Vagina (tissue), 2 donors: ENCODE data around the gene NLRX1. TPM values are rescaled to one million over a fixed set of nuclear protein-coding genes. Genes with fewer than 3 reads are reported as not detected.

Experiments used
- DNase-seq, 2 donors: peaks; one replicate each; pipeline ENCODE4 v3.0.0-alpha.2; 2017; ENCODE audit errors: extremely low spot score in 2 of 2
- H3K27ac ChIP-seq: fragments of 200-600 bp; sonication (generic); one replicate; pipeline ENCODE4 v1.5.1; 2019
- H3K27me3 ChIP-seq: fragments of 200-600 bp; sonication (generic); one replicate; pipeline ENCODE4 v1.5.1; 2019
- H3K36me3 ChIP-seq, 2 donors: fragments of 200-600 bp; sonication (generic); one replicate each; pipeline ENCODE4 v1.5.1; 2017 to 2019
- H3K4me1 ChIP-seq: fragments of 200-600 bp; sonication (generic); one replicate; pipeline ENCODE4 v1.5.1; 2019
- H3K4me3 ChIP-seq, 2 donors: fragments of 200-600 bp; sonication (generic); 1 replicate in 1 of 2; 2 replicates in 1 of 2; pipeline ENCODE4 v1.5.1; 2016 to 2019
- H3K9me3 ChIP-seq: fragments of 200-600 bp; sonication (generic); one replicate; pipeline ENCODE4 v1.5.1; 2019
- CTCF ChIP-seq, 3 experiments: fragments of 450-650 bp in 2 of 3; fragments of 200-600 bp in 1 of 3; sonication (generic) in 1 of 3; IDR thresholded peaks; one replicate each; pipeline ENCODE4 v1.5.1; 2017 to 2019; ENCODE audit warnings: antibody characterized with exemption in 3 of 3, mild to moderate bottlenecking in 2 of 3, moderate library complexity in 2 of 3
- POLR2A ChIP-seq, 2 donors: fragments of 450-650 bp; IDR thresholded peaks; one replicate each; pipeline ENCODE4 v1.6.1; 2017; ENCODE audit warnings: antibody characterized with exemption in 2 of 2, mild to moderate bottlenecking in 2 of 2, moderate library complexity in 2 of 2
- POLR2AphosphoS5 ChIP-seq, 2 donors: sonication (generic); formaldehyde crosslinking; IDR thresholded peaks; one replicate each; pipeline ENCODE4 v1.9.0; 2017; ENCODE audit warnings: antibody characterized with exemption in 2 of 2, mild to moderate bottlenecking in 2 of 2, low read depth in 1 of 2; ENCODE audit not compliant: insufficient read depth in 1 of 2
- intact Hi-C: fragments of 100-400 bp; cut with DNase I; formaldehyde crosslinking; loops from one replicate; pipeline ENCODE4 v1.15.1; 2023
- total RNA-seq: library from RNA; depleted of rRNA; stranded (reverse); fragments of >200 nt; gene quantifications from one replicate; pipeline ENCODE4 v1.2.3, GENCODE V29; 2016

The NLRX1 gene
- total RNA-seq, 1 donor from 2014 or later, result 15.5 TPM

GRCh38 chr11:119149018-119149785 is 19.3 kb upstream of the NLRX1 start, which contains the start of gene ABCG4:
ABCG4 (plus strand) TSS chr11:119149052; CDS start chr11:119149966, 914 bp downstream.
- TF ChIP-seq CTCF (IDR thresholded peaks at IDR 0.05) (no peak), POLR2A (IDR thresholded peaks at IDR 0.05) (no peak), POLR2AphosphoS5 (IDR thresholded peaks at IDR 0.05; ENCODE audit: insufficient read depth in 1 of 2, low read depth in 1 of 2) (no peak)
- H3K27me3 ChIP-seq, result no peaks in the 10 kb centered on the region
- no peaks in the 10 kb centered on the region for H3K9me3 ChIP-seq
- H3K4me3 ChIP-seq, result peak within 1 kb of the TSS; percentile 43 to 48
- intact Hi-C loops, result no loop called here
- H3K36me3 ChIP-seq, result no peaks in the 10 kb centered on the region
- no peak within 1 kb of the TSS for H3K27ac ChIP-seq
- DNase-seq, result no peak
- H3K4me1 ChIP-seq, result peaks cover 24% of the 10 kb centered on the region

GRCh38 chr11:119149786-119150275 is 18.7 kb upstream of the NLRX1 start:
- no peak for DNase-seq
- Histone ChIP-seq H3K27me3 (no peaks in the 10 kb centered on the region), H3K9me3 (no peaks in the 10 kb centered on the region), H3K36me3 (no peaks in the 10 kb centered on the region), H3K27ac (no peak overlapping the region), H3K4me1 (peaks cover 24% of the 10 kb centered on the region), H3K4me3 (peak overlapping the region; percentile 43 to 48)
- intact Hi-C loops, result no loop called here
- TF ChIP-seq POLR2A (IDR thresholded peaks at IDR 0.05), result no peak
- no peak for TF ChIP-seq POLR2AphosphoS5 (IDR thresholded peaks at IDR 0.05; ENCODE audit: insufficient read depth in 1 of 2, low read depth in 1 of 2)
- no peak for TF ChIP-seq CTCF (IDR thresholded peaks at IDR 0.05)

GRCh38 chr11:119152043-119152442 is 16.5 kb upstream of the NLRX1 start:
- Histone ChIP-seq H3K4me3 (no peak overlapping the region), H3K9me3 (no peaks in the 10 kb centered on the region), H3K4me1 (peaks cover 24% of the 10 kb centered on the region), H3K27me3 (no peaks in the 10 kb centered on the region), H3K36me3 (no peaks in the 10 kb centered on the region), H3K27ac (no peak overlapping the region)
- TF ChIP-seq POLR2AphosphoS5 (IDR thresholded peaks at IDR 0.05; ENCODE audit: insufficient read depth in 1 of 2, low read depth in 1 of 2) (no peak), POLR2A (IDR thresholded peaks at IDR 0.05) (no peak)
- intact Hi-C loops, result no loop called here
- no peak for DNase-seq

GRCh38 chr11:119152604-119153003 is 15.9 kb upstream of the NLRX1 start:
- Histone ChIP-seq H3K9me3 (no peaks in the 10 kb centered on the region), H3K27me3 (no peaks in the 10 kb centered on the region), H3K36me3 (no peaks in the 10 kb centered on the region), H3K4me1 (peaks cover 24% of the 10 kb centered on the region), H3K4me3 (no peak overlapping the region), H3K27ac (no peak overlapping the region)
- DNase-seq, result no peak
- TF ChIP-seq POLR2A (IDR thresholded peaks at IDR 0.05) (no peak), POLR2AphosphoS5 (IDR thresholded peaks at IDR 0.05; ENCODE audit: insufficient read depth in 1 of 2, low read depth in 1 of 2) (no peak), CTCF (IDR thresholded peaks at IDR 0.05) (no peak)
- intact Hi-C loops, result no loop called here

GRCh38 chr11:119153049-119153818 is 15.3 kb upstream of the NLRX1 start:
- Histone ChIP-seq H3K4me1 (peaks cover 21% of the 10 kb centered on the region), H3K9me3 (no peaks in the 10 kb centered on the region), H3K27me3 (no peaks in the 10 kb centered on the region), H3K4me3 (no peak overlapping the region), H3K27ac (no peak overlapping the region), H3K36me3 (no peaks in the 10 kb centered on the region)
- intact Hi-C loops, result no loop called here
- DNase-seq, result no peak
- no peak for TF ChIP-seq POLR2A (IDR thresholded peaks at IDR 0.05)
- TF ChIP-seq CTCF (IDR thresholded peaks at IDR 0.05), result no peak
- no peak for TF ChIP-seq POLR2AphosphoS5 (IDR thresholded peaks at IDR 0.05; ENCODE audit: insufficient read depth in 1 of 2, low read depth in 1 of 2)
